Measurements from ENCODE around the gene KCNG4. TPM values are rescaled to one million over a fixed set of nuclear protein-coding genes. Genes with fewer than 3 reads are reported as not detected.

The KCNG4 gene
- total and polyA plus RNA-seq, 10 of the 15 experiments (the other 5 are each of a cell fraction or from before 2014, with no cell fraction given): not detected

DNA sequence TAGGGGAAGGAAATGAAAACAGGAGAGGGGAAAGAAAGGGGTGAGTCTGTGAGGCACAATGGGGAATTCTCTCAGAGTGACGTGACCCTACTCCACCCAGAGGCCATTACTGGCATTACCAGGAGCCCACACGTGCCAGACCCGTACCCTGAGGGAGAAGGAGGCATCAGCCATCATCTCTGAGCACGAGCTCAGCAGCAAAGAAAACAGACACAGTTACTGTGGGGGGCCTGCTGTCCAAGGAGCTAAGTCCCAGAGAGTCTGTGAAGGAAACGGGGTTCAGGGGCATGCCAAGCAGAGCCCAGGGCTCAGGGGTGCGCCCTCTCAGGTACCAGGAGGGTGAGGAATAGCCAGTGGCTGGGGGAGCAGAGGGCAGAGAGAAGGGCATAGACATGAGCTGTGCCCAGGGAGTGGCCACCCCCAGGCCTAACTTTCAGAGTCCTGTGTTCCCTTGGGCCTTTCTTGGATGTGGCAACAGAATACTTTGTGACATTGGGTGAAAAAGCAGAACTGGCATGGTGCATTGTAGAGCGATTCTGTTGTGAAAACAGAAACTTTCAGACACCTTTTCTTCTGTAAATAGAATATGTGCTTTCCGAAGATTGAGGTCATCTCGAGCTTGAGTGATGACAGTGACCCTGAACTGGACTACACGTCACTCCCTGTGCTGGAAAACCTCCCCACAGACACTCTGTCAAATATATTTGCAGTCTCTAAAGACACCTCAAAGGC is 64.3 kb downstream of the KCNG4 start (continued):
- TF ChIP-seq, protein P1, sequence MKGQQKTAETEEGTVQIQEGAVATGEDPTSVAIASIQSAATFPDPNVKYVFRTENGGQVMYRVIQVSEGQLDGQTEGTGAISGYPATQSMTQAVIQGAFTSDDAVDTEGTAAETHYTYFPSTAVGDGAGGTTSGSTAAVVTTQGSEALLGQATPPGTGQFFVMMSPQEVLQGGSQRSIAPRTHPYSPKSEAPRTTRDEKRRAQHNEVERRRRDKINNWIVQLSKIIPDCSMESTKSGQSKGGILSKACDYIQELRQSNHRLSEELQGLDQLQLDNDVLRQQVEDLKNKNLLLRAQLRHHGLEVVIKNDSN (IDR thresholded peaks at IDR 0.05; ENCODE audit: borderline replicate concordance, extremely low read length, insufficient read depth, low read depth, low read length): peak; percentile 35
- TF ChIP-seq WRNIP1 (IDR thresholded peaks at IDR 0.05; ENCODE audit: borderline replicate concordance, low read depth, low read length): no peak
- no peak for TF ChIP-seq PRDM15 (CRISPR knock-in tag; IDR thresholded peaks at IDR 0.05)
- TF ChIP-seq RAD21 (IDR thresholded peaks at IDR 0.05; ENCODE audit: insufficient read depth, low read depth, low read length): peak; percentile 68
- TF ChIP-seq E2F4 (IDR thresholded peaks at IDR 0.05; ENCODE audit: low read depth, low read length): no peak
- TF ChIP-seq YBX1 (IDR thresholded peaks at IDR 0.05): no peak
- TF ChIP-seq, protein P2, sequence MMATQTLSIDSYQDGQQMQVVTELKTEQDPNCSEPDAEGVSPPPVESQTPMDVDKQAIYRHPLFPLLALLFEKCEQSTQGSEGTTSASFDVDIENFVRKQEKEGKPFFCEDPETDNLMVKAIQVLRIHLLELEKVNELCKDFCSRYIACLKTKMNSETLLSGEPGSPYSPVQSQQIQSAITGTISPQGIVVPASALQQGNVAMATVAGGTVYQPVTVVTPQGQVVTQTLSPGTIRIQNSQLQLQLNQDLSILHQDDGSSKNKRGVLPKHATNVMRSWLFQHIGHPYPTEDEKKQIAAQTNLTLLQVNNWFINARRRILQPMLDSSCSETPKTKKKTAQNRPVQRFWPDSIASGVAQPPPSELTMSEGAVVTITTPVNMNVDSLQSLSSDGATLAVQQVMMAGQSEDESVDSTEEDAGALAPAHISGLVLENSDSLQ (IDR thresholded peaks at IDR 0.05): 0 out of 2 replicates have a peak, but pooled peaks have one; percentile 5
- no peak for TF ChIP-seq JUNB (IDR thresholded peaks at IDR 0.05)
- TF ChIP-seq NFIC (IDR thresholded peaks at IDR 0.05; ENCODE audit: low read depth, low read length): no peak
- TF ChIP-seq BHLHE40 (IDR thresholded peaks at IDR 0.05; ENCODE audit: borderline replicate concordance in 1 of 2, low read depth in 2 of 2, low read length in 1 of 2): peak; percentile 91 to 94
- no peak for TF ChIP-seq POU2F2 (IDR thresholded peaks at IDR 0.05; ENCODE audit: borderline replicate concordance, low read depth, low read length)
- TF ChIP-seq HDAC6 (IDR thresholded peaks at IDR 0.05; ENCODE audit: unreplicated experiment): no peak
- TF ChIP-seq NR2F1 (conservative IDR thresholded peaks at IDR 0.05): no peak

All from GM12878 (cell line).